NCI-H82 treated with DMSO at 0.1 percent for 48 hours (cell line): ENCODE data around the gene SFTPD.
"Not testable (repeated sequence)": the region's sequence is repeated elsewhere in the genome, so short reads cannot be mapped to it uniquely, and the experiment has no call there.

Experiments used
- DNase-seq: peaks from one replicate; lab custom pipeline; 2025; ENCODE audit not compliant: unreplicated experiment; lab: John Stamatoyannopoulos, UW

The SFTPD gene

GRCh38 chr10:79927111-79927828 lies 21.6 kb downstream of the SFTPD start:
- no peak for DNase-seq

GRCh38 chr10:79926037-79926436 lies 22.9 kb downstream of the SFTPD start:
- DNase-seq: no peak

DNA sequence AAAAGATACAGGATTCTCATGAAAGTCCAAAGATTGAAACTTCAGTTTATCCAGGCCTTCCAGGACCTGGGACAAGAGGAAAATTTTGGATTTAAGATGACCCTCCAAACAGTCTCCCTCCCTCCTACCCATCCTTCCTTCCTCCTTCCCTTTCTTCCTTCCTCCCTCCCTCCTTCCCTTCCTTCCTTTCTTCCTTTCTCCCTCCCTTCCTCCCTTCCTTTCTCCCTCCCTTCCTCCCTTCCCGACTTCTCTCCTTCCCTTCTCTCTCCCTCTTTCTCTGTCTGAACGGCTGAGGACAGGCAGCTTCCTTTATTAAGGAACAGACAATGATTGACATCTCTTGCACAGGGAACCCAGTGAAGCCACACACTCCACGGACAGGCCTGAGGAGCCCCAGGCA lies 23.3 kb downstream of the SFTPD start:
- no peak for DNase-seq

GRCh38 chr10:79923669-79924068 lies 25.2 kb downstream of the SFTPD start:
- DNase-seq: no peak

DNA sequence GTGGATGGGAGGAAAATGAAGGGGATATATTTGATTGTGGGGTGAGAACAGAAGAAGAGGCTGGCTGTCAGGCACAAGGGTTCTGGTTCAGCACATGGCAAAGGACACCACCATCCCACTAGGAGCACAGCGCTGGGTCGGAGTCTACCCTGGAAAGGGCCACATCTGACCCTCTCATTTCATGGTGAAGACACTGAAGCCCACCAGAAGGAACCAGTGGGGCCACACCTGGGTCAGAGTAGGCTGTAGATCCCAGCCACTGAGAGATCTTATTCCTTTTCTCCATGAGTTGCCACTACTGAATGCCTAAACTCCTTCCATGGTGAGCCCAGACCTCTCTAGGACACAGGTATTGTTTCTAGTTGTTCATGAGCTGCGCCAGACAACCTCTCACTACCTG lies 25.8 kb downstream of the SFTPD start:
- no peak for DNase-seq

- not testable (repeated sequence) for DNase-seq
Measured at GRCh38 chr10:79922011-79922412, 26.9 kb downstream of the SFTPD start.

- DNase-seq: not testable (repeated sequence)
Measured at GRCh38 chr10:79915838-79916237, 33.1 kb downstream of the SFTPD start.

DNA sequence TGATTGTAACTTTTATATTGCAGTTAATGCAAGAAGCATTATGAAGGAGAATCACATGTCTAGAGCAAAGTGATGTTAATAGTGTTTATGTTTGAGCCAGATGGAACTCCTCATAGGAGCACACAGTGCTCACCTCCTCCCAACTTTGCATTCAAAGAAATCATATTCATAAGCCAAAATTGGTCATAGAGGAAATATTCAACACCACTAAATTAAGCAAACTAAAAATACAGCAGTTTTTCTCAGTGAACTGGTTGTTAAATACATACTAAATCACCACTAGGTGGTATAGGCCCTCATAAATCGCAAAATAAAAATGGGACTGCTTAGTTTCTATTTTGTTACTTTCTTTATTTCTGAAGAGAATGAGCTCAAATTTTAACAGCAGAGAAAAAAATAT lies 34.4 kb downstream of the SFTPD start:
- not testable (repeated sequence) for DNase-seq

DNA sequence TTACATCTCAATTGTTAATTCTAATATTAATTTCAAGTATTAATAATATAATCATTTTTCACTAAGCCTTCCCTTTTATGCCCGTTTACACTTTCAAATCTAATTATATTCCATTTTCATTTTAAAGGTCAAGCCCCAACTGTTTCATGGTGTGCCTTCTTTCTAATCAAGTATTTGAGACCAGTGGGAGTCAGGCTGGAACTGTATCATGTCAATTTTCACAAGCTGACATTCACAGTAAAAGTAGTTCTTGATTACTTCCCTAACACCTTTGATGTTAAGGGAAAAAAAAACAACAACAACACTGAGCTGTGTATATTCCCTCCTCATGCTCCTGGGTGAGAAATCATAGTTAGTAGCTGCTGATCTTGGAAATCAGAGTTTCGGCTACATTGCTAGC lies 38.1 kb downstream of the SFTPD start:
- DNase-seq: no peak

DNA sequence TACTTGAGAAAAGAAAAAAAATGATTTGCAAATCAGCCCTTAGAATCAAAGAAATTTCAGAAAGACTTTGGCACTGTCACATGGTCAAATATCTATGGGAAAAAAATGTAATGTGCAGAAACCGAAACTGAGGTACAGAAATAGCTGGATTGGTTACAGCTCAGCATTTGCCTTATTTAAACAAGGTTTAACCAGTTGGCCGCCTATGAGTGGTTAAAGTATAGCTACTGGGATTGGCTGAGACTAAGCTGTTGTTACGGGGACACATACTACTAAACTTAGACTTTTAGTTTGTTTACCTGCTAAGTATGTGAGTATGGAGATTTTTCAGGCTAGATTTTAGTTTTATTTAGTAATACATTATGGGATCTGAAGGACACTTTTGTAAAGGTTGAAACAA lies 38.6 kb downstream of the SFTPD start:
- DNase-seq: no peak

GRCh38 chr10:79905322-79906314 lies 43.3 kb downstream of the SFTPD start:
- peak; percentile 1 for DNase-seq

DNA sequence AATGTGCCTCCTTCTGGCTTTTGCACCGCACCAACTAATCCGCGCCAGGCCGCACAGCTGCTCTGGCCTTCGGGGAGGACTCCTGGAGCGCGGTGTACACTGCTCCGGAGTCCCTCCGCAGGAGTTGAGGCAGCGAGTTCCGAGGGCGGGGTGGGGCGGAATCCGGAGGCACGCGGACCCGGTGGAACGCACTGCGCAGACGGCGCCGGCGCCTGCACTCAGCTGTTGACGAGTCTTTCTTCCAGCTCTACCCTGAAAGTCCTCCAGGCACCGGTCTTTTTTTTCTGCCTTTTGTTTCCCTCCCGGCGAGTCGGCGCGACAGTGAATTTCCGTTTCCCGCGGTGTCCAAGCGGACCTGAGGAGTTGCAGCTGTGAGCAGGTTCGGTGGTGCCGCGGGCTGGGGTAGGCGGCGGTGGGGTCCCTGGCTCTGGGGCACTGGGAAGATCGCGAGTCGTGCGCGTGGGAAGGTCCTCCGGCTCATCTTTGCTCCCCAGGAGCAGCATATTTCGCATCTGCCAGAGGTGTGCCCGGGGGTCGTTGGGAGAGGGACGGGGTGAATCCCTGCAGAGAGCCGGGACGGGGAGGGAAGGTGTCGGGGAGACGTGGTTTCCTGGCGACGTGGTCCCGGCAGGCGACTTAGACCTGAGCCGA lies 44.1 kb downstream of the SFTPD start:
- DNase-seq: peak; percentile 24

DNA sequence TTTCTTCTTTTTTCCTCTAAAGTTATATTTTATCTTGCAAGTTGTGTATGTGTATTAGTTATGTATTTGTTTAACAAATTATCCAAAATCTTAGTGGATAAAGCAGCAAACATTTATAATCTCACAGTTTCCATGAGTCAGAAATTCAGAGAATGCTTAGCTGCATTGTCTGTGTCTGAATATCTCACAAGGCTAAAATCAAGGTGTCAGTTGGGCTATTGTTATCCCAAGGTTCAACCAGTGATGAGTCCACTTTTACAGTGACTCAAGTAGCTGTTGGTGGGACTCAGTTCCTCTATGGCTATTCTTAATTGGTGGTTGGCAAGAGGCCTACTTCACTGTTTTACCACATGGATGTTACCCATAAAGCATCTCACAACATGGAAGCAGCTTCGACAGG lies 47.3 kb downstream of the SFTPD start:
- not testable (repeated sequence) for DNase-seq

DNA sequence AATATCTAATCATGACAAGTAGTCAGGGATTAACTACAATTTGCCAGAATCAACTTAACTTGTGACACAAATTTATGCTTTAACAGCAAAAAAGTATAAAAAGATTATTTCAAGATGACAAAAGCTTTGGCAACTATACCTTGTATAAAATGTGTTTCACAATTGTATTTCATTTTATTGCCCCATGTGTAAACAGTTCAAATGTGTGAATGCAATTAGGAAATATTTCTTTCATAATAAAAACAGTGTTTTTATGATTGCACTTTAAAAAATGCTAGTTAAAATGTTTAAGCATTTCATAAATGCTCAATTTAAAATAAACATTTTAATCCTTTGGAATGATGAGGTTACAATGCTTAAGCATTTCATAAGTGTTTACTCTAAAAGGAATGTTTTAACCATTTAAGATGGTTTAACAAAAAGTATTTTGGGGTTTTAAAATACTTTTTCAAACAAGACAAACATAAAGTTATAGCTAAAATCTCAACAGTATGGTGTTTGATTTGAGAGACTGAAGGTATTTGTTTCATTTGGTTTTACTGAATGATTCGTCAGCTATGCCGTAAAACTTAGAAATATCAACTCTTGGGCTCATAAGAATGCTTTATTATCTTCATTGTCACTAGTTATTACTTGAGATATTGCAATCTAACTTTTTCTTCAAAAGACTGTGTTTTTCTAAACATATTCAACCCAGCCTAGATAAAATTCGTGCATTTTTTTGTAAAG lies 50.1 kb downstream of the SFTPD start:
- no peak for DNase-seq

GRCh38 chr10:79892896-79893295 lies 56.0 kb downstream of the SFTPD start:
- DNase-seq: not testable (repeated sequence)

DNA sequence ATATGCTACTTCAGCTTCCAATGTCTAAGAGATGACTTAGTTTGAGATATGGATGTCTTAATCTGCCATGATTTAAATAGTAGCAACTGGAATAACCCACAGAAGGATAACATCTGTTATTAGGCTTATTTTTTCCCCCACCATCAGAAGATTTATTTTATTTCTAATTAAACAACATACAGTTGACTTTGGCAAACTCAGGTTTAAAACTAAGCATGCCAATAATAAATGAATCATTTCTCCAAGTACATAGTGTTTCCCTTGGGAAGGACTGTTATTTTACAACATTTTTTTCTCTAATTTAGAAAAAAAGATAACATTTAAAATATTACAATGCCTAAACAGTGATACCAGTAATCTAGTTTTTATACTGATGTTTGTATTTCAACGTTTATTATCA lies 58.4 kb downstream of the SFTPD start:
- no peak for DNase-seq

- DNase-seq: not testable (repeated sequence)
Measured at GRCh38 chr10:79888984-79889383, 59.9 kb downstream of the SFTPD start.
